NCI-H1092 (cell line): ENCODE results near the gene CSF1R.
"Not testable (repeated sequence)": the region's sequence is repeated elsewhere in the genome, so short reads cannot be mapped to it uniquely, and the experiment has no call there.

ENCODE experiments used
- DNase-seq: peaks from one replicate; lab custom pipeline; 2025; lab: John Stamatoyannopoulos, UW

CSF1R gene

DNA sequence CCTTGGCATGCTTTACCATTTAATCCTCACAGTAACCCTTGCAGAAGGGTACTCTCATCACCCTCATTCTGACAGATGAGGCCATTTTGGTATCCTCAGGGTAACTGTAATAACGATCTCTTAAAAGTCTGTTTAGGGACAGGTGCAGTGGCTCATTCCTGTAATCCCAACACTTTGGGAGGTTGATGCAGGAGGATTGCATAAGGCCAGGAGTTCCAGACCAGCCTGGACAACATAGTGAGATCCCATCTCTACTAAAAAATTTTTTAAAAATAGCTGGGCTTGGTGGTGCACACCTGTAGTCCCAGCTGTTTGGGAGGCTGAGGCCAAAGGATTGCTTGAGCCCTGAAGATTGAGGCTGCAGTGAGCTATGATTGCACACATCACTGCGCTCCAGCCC lies 31.8 kb downstream of the CSF1R start:
- DNase-seq: no peak

DNA sequence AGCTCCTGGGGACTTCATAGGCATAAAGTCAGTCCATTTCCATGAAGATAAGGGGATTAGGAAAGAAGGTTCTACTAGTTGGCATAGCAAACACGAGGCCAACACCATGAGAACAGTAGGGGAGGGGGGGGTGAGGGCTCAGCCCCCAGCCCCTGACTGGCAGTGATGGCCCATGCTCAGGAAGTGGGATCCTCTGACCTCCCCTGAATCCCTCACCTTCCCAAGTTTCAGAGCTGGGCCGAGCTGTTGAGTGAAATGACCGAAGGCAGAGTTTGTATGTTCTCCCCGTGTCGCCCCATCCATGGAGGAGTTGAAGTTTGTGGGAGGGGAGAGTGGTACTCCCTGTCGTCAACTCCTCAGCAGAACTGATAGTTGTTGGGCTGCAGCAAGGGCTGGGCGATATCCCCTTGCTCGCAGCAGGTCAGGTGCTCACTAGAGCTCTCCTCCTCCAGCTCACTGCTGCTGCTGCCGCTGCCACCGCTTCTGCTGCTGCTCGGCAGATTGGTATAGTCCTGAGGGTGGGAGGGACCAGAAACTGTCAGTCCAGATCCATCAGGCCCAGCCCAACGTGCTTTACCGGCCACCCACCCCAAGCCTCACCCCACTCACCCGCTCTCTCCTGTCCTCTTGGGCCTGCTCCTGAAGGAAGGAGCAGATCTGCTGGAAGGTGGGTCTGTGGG lies 32.5 kb downstream of the CSF1R start:
- no peak for DNase-seq

DNA sequence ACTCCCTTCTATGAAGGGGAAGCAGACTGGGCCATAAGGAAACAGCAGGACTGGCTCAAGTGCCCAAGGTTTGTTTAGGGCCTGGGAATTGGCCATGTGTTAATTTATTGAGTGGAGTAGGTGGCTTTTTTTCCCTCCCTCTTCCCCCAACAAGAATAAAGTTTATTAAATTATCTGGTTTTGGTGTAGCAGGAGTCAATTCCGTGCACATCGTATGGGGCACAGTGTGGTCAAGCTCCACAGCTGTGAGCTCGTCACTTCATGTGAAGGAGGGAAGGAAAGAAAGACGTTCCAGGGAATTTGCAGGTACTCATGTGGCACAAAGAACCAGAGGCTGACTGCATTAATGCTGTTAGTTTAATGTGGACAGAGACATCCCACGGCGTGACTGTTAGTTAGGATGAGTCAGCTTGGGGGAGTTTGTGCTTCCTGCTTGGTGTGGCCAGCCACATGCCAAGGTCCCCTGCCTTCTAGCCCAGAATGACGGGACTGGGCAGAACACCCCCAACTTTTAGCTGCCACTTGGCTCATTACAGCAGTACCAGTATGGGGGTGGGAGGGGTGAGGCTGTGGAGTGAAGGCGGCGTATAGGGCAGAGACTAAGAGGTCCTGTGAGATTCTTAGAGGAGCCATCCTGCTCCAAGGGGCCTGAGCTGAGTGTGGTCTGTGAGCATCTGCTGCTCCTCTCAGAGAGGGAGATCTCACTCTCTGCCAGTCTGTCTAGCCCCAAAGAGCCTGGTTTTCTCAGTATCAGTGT lies 33.2 kb downstream of the CSF1R start:
- no peak for DNase-seq

DNA sequence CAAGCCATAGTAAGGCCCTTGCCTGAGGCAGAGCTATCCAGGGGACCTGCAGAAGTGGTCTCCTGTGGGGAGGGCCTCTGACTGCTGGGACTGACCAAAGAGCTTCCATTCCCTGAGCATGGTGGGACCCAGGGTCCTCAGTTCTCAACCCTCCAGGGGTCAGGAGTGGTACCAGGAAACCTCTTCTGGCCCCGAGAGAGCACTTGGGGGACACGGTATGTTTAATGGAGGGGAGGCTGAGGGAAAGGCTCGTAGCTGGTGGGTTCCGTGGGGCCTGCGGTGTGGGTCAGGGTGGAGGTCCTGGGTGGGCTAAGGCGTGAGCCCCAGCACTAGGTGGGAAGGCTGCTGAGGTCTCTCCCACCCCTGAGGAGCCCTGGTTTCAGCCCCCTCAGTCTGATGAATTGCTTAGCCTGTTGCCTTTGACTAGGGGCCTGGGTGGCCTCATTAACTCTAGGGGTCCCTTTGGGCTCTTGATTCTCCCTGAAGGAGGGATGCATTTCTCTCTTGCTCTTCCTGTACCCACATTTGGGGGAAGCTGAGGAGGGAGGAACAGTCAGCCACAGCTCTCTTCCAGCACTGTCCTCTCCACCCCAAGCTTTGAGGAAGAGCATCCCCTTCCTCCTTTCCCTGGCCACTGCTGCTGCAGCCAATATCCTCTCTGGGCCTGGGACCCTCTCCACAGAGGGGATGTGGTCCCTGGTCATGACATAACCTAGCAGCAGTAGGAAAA lies 34.0 kb downstream of the CSF1R start:
- DNase-seq: no peak

DNA sequence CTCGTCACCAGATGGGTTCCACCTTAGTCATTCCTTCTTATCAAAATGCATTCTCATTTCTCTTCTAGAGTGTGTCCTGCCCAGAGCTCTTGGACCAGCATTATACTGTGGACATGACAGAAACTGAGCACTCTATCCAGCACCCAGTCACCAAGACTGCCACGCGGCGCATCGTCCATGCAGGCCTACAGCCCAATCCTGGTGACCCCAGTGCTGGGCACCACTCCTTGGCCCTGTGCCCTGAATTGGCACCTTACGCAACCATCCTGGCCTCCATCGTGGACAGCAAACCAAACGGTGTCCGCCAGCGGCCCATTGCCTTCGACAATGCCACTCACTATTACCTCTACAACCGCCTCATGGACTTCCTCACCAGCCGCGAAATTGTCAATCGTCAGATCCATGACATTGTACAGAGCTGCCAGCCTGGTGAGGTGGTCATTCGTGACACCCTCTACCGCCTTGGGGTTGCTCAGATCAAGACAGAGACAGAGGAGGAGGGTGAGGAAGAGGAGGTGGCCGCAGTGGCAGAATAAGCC lies 34.6 kb downstream of the CSF1R start:
- DNase-seq: no peak

DNA sequence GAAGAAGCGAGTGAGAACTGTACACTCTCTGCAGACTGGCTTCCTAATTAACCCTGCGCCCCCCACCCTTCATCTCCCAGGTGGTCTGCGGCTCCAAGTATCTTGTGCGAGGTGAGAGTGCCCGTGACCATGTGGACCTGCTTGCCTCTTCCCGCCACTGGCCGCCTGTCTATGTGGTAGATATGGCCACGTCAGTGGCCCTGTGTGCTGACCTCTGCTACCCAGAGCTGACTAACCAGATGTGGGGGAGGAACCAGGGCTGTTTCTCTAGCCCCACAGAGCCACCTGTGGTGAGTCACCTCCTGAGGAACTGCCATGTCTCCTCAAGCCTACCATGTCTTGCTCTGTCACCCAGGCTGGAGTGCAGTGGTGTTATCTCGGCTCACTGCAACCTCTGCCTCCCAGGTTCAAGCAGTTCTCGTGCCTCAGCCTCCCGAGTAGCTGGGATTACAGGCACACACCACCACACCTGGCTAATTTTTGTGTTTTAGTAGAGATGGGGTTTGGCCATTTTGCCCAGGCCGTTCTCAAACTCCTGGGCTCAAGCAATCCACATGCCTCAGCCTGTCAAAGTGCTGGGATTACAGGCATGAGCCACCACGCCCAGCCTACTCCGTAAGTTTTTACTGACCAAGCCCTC lies 36.1 kb downstream of the CSF1R start:
- DNase-seq: not testable (repeated sequence)

DNA sequence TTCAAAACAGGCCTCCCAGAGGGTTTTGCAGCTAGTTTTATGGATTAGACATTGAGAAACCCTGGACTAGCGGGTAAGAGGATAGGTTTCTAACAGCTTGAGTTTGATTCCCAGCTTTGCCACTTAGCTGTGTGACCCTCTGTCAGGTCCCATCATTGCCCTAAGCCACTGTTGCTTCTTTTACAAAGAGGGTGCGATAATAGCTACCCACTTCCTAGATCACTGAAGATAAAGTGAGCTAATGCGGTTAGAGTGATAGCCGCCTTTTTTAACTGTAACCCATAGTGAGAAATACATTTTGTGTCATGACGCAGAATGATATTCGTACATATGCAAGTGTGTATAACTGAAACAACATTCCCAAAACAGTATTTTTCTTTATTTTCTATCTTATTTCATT lies 40.3 kb downstream of the CSF1R start:
- no peak for DNase-seq

DNA sequence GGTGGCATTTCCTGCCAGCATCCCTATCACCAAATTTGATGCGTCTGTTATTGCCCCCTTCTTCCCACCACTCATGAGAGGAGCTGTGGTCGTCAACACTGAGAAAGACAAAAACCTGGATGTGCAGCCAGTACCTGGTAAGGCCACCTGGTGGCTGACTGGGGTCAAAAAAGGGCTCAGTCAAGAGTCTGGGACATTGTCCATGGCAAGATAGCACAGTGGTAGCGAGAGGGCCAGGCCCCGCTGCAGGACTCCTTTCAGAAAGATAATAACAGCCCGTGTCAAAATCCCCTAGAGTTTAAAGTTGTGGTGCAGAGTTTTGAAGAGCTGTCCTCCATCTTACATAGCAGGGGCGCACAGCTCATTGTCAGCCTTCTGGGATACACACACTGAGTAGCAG lies 40.8 kb downstream of the CSF1R start:
- no peak for DNase-seq

DNA sequence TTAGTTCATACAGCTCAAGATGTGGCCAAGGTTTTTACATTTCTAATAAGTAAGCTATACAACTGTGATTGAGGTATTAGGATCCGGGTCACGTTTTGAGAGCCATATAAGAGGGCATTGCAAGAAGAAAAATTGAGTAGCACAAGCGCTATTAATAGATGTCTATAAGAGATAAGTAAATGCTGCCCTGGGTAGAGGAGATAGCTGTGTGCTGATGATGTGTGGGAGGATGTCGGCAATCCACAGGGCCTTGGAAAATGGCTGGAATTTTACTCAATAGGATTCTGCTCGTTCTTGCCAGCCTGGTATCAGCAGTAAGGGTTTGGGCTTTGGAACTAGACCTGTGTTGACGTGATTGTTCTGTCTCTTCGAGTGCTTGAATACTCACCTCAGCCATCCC lies 41.6 kb downstream of the CSF1R start:
- no peak for DNase-seq

DNA sequence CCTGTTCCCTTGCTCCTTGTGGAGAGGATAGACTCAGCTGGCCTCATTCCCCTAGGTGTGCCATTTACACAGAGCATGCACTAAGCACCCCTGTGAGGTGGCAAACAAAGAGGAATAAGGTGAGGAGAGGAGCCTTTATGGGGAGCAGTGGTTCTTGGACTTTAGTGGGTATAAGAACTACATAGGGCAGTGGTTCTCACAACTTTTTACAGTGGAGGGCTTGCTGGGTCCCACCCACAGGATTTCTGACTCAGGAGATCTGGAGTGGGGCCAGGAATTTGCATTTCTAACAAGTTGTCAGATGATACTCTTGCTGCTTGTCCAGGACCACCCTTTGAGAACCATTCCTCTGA lies 42.0 kb downstream of the CSF1R start:
- DNase-seq: no peak

DNA sequence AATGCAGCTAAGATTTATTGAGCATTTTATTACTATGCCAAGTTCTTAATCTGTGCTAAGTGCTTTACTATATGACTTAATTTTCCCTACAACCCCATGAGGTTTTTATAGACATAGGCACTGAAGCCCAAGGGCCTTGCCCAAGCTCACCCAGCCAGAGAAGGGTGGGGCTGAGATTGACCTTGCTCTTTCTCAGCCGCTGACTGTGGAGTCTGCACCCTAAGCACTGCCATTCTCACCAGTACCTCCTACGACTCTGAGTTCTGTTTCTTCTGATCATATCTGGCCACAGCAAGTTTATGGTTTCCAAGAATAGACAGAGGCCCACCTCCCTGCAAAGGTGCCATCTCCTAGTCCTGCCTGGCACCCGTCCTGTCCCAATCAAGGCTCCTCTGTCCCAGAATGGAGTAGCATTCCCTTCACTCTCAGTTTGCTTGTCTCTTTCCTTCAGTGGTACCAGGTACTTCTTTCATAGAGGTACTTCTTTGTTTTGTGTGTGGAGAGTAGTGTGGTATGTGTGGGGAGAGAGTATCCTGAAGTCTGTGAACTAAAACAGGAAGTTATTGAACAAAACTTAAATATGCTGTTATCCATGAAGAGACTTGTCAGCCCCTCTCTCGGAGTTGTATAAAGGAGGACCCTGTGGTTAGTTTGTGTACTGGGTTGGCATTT lies 42.6 kb downstream of the CSF1R start:
- no peak for DNase-seq

DNA sequence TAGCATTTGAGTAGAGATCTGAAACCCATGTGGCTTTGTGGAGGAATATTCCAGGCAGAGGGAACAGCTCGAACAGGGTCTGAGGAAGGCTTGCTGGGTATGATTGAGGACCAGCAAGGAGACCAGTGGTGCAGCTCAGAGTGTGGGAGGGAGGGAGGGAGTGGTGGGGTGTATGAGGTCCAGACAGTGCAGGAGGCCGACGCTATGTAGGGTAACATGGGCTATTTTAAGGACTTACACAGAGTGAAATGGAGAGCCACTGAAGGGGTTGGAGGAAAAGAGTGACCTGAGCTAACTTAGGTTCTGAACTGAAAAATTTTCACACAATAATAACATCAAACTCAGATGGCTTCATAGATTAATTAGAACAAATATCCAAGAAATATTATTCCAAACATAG lies 43.9 kb downstream of the CSF1R start:
- no peak for DNase-seq

DNA sequence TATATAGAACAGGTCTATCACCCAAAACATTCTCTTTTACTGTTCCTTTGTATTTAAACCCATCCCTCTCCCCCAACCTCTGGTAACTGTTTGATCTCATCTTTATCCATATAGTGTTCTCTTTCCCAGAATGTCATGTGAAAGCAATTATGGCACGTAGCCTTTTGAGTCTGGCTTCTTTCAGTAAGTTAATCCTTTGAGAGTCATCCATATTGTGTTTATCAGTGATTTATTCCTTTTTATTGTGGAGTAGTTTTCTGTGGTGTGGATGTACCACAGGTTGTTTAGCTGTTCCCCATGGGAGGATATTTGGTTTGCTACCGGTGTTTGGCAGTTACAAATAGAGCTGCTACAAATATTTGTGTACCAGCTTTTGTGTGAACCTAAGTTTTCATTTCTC lies 47.8 kb downstream of the CSF1R start:
- no peak for DNase-seq

DNA sequence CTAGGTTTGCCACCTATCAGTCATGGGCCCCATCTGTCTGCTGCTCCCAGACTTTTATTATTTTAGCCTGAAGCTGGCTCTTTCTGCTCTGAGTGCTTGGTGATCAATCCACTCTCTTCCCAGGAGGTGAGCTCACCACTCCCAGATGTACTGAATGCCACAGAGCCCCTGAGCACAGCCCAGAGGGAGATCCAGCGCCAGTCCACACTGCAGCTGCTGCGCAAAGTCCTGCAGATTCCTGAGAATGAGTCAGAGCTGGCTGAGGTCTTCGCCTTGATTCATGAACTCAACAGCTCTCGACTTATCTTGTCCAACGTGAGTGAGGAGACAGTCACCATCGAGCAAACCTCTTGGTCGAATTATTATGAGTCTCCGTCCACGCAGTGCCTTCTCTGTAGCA lies 49.8 kb downstream of the CSF1R start:
- no peak for DNase-seq

DNA sequence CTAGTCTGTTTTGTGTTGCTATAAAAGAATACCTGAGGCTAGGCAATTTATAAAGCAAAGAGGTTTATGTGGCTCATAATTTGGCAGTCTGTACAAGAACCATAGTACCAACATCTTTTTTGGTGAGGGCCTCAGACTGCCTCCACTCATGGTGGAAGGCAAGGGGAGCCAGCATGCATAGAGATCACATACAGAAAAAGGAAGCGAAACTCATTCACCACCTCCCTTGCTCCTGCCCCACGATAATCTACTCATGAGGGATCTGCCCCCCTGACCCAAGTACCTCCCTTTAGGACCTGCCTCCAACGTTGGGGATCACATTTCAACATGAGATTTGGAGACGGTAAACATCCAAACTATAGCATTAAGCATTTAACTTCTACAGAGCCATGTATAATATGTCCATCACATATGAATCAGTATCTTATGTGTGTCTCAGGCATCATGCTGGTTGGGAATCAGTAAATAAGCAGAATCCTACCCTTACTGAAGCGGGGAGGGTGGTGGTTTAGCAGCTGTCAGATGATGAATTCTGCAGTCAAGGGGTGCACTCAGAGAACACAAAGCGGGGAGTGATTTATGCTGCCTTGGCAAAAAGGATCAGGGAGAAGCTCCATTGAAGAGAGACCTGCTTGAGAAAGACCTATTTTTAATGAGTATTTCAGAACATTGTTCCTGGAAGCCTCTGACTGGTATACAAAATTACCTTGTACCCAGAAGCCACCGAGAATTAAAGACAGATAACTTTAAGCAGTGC lies 51.0 kb downstream of the CSF1R start:
- no peak for DNase-seq

DNA sequence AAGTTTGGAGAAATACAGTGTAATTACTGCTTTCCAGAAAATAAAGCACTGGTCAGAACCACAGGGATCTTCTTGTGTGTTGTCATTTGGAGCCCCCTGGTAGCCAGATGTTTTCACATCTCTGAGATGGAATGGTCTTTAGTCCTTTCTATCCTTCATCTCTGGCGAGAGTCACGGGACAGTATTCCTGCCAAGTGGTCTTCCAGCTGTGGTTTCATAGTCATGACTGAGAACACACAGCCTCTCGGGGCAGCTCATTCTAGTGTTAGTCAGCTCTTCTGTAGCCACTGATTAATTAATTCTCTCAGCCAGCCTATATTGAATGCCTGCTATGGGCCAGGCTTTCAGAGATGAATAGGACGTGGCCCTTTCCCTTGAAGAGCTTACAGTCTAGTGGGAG lies 51.7 kb downstream of the CSF1R start:
- DNase-seq: no peak

DNA sequence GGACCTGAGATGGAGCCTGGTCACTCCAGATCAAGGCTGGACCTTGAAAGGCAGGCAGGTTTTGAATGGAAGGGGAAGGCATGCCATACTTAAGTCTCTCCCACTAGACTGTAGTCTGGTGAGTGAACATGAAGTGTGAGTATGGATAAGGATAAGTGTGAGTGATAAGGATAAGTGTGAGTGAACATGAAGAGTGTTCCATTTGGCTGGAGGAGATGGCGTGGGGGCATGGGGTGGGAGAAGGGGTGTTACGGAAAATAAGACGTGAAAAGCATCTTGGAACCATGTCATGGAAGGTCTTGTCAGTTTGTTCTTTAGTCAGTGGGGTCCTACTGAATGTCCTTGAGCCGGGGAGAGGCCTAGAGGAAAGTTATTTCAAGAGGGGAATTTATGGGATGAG lies 53.0 kb downstream of the CSF1R start:
- no peak for DNase-seq

DNA sequence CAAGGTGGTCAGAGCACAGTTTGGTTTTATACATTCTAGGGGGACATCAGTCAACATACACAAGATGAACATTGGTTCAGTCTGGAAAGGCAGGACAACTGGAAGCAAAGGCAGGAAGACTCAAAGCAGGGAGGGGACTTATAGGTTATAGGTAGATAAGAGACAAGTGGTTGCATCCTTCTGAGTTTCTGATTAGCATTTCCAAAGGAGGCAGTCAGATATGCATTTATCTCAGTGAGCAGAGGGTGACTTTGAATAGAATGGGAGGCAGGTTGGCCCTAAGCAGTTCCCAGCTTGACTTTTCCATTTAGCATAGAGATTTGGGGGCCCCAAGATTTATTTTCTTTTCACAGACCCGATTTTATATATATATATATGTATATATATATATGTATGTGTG lies 58.3 kb downstream of the CSF1R start:
- not testable (repeated sequence) for DNase-seq

DNA sequence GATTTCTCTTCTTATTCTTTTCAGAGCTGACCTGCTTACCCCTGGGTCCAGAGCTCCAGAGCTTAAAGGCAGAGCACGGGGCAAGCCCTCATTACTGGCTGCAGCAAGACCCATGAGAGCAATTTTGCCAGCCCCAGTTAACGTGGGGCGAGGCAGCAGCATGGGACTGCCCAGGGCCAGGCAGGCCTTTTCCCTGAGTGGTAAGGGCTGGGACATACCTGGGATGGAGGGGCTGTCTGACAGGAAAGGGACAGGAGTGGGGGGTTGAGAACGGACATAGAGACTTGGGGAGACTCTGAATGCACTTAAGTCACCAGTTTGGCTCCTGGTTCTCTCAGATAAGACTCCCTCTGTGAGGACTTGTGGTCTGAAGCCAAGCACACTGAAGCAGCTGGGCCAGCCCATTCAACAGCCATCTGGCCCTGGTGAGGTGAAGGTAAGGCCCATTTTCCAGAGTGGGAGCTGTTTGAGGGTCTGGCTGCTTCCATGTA lies 59.6 kb downstream of the CSF1R start:
- no peak for DNase-seq

DNA sequence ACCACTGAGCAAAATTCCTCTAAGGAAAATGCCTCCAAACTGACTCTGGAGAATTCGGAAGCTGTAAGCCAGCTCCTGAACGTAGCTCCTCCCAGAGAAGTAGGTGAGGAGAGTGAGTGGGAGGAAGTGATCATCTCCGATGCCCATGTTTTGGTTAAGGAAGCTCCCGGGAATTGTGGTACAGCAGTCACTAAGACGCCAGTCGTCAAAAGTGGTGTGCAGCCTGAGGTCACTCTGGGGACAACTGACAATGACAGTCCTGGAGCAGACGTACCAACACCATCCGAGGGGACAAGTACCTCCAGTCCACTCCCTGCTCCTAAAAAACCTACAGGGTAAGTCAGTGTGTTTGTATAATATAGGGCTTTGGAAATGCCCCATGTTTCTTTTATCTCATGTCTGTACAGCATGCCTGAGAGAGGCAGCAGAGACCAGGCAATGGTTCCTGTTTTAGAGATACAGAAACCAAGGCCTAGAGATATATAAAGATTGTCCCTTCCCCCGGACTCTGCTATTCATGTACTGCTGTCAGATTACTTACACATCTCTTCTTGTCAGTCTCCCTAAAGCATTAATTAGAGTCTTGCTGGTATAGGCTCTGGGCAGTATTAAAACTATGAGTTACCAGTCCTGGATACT lies 61.9 kb downstream of the CSF1R start:
- DNase-seq: no peak

DNA sequence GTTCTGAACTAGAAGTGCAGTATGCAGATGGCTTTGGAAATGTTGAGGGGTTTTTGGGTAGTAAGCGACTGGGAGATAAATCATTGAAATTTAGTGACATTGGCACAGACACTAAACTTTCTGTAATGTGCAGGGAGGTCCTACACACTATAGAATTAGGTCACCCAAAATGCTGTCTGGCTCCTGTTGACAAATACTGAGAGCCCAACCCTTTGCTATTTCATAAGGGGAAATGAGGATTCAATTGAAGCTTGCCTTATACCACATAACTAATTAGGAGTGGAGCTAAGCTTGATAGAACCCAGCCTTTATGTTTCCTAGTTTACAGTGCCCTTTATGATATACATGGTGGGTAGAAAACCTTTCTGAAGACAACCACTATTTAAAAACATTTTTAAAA lies 63.2 kb downstream of the CSF1R start:
- DNase-seq: no peak
